NOMO-1 treated with DMSO at 0.1 percent for 48 hours (cell line): ENCODE measurements around the gene TBX10.
"Not testable (repeated sequence)": the region's sequence is repeated elsewhere in the genome, so short reads cannot be mapped to it uniquely, and the experiment has no call there.

Experiments
- DNase-seq: peaks from one replicate; lab custom pipeline; 2025; ENCODE audit not compliant: unreplicated experiment; lab: John Stamatoyannopoulos, UW

The TBX10 gene

DNA sequence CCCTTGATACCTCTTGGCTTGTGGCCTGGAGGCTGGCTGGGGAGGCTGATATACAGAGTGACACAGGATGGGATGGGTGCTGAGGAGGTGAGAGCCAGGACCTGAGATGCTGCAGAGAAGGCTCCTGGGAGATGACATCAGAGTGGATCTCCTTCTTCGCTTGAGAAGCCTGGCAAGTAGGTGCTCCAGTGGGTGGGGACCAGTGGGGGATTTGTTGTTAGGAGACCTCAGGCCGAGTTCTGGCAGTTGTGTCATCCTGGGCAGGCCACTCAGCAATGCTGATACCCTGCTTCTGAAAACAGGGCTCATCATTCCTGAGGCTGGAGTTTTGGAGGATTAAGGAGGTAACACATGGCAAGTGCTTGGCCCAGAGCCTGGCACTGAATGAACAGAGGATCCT is 34.7 kb downstream of the TBX10 start:
- no peak for DNase-seq

DNA sequence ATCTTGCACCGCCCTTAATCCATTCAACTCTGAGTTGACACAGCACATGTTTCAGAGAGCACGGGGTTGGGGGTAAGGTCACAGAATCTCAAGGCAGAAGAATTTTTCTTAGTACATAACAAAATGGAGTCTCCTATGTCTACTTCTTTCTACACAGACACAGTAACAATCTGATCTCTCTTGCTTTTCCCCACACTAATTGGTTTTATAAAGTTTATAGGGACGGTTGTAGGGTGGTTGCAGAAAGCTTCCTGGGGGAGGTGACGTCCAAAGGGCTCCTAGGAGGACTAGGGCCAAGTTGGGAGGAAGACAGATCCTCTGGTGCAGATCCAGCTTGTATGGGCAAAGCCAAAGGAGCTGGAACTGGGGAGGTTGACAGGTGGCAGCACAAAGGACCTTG is 35.4 kb downstream of the TBX10 start:
- not testable (repeated sequence) for DNase-seq

DNA sequence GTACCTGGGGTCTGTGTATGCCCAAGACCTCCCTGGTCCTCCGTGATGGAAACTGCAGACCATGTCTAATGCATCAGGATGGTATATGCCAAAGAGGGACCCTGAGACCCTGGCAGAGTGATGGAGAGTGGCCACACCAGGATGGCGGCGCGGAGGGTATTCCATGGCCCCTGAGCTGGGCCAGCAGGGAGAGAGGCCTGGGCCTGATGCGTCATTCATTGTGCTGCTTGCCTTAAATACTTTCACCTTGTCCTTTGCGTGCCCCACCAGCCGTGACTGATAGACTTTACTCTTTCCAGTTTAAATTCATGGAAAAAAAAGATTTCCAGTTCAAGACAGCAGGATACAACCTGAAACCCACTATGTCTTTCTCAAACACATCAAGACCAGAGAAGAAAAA is 38.5 kb downstream of the TBX10 start:
- DNase-seq, result no peak

DNA sequence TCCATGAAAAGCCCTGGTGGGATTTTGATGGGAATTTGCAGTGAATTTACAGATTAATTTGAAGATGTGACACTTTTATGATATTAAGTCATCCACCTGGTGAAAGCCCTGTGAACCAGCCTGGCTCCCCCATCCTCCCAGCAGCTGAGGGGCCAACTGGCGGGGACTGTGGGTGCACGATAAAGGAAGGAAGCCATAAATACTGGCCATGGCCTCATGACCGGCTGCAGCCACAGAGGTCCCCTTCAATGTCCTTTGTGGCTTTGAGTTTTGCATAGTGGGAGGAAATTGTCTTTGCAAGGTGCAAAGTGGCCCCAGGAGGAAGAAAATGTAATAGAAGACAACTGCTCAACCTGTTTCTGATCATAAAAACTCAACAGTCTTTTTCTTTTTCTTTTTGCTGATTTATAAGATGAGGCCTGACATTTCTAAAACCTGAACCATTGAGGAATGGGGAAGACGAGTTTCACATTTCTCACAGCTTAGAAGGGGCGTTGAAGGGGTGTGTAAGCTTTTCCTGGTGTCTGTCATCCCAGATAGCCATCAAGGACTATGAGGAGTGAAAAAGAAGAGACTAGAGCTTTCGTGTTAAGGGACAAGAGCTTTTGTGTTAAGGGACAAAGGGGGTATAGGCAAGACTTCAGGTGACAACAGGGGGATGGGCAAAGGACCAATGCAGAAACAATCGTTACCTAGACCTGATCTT is 39.1 kb downstream of the TBX10 start:
- DNase-seq, result peak; percentile 91

DNA sequence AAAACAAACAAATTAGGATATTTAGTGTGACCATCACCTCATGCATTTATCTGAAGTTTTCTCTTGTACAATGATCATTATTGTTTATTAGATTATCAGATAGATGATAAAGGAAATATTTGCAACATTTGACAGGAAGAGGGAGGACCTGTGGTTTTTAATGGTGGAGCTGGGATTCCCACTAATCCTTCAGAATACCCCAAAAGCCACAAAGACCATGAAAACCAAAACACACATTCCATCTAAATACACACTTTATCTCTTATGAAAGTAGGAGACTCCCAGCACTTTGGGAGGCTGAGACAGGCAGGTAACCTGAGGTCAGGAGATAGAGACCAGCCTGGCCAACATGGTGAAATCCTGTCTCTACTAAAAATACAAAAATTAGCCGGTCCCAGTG is 40.4 kb downstream of the TBX10 start:
- no peak for DNase-seq

DNA sequence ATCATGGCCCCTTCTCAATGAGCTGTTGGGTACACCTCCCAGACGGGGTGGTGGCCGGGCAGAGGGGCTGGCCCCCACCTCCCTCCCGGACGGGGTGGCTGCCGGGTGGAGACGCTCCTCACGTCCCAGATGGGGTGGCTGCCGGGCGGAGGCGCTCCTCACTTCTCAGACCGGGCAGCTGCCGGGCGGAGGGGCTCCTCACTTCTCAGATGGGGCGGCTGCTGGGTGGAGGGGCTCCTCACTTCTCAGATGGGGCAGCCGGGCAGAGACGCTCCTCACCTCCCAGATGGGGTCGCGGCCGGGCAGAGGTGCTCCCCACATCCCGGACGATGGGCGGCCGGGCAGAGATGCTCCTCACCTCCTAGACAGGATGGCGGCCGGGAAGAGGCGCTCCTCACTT is 41.6 kb downstream of the TBX10 start:
- DNase-seq, result not testable (repeated sequence)

DNA sequence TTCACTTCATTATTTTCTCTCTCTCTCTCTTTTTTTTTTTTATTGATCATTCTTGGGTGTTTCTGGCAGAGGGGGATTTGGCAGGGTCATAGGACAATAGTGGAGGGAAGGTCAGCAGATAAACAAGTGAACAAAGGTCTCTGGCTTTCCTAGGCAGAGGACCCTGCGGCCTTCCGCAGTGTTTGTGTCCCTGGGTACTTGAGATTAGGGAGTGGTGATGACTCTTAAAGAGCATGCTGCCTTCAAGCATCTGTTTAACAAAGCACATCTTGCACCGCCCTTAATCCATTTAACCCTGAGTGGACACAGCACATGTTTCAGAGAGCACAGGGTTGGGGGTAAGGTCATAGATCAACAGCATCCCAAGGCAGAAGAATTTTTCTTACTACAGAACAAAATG is 42.1 kb downstream of the TBX10 start:
- DNase-seq, result not testable (repeated sequence)

DNA sequence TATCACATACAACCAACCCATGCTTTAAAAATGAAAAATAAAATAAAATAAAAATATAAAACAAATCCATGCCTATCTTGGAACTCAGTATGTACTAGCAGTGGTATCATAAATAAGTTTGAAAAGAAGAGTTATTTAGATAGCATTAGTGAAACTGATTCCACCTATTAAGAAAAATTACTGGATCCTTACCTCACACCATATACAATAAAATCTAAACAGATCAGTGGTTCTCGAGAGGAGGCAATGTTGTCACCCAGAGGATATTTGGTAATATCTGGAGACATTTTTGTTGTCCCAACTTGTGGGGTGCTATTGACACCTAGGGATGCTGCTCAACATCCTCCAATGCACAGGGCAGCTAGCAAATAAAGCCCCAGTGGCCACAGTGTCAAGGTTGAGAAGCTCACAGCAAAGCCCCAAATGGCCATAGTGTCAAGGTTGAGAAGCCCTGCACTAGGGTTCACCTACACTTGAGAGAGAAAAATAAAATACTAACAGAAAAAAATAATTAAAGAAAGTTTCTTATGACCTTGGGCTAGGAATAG is 42.7 kb downstream of the TBX10 start:
- DNase-seq, result no peak

DNA sequence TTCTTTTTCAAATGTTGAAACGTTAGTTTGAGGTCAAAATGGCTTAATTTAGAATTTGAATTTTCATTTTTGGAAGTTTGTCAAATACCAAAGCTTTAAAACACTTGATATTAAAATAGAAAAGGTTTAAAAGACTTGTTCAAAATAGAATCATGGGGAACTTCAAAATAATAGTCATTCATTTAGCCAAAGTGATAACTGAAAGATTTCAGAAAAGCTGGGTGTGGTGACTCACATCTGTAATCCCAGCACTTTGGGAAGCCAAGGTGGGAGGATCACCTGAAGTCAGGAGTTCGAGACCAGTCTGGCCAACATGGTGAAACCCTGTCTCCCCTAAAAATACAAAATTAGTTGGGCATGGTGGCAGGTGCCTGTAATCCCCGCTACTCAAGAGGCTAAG is 45.1 kb downstream of the TBX10 start:
- DNase-seq, result no peak

DNA sequence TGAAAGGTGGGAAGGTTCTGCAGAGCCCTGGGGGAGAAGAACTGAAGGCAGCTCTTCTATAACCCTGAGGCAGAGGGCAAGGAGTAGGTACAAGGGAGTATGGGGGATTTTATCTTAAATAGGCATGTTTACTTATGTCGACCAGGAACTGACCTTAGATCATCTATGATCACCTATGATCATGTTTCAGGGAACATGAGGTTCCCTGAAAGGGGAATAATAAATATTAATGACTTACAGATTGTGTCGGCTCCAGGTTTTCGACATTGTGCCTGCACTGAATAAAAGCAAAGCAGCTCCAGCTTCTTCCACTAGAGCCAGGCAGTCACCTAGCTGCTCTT is 46.0 kb downstream of the TBX10 start:
- DNase-seq, result no peak

DNA sequence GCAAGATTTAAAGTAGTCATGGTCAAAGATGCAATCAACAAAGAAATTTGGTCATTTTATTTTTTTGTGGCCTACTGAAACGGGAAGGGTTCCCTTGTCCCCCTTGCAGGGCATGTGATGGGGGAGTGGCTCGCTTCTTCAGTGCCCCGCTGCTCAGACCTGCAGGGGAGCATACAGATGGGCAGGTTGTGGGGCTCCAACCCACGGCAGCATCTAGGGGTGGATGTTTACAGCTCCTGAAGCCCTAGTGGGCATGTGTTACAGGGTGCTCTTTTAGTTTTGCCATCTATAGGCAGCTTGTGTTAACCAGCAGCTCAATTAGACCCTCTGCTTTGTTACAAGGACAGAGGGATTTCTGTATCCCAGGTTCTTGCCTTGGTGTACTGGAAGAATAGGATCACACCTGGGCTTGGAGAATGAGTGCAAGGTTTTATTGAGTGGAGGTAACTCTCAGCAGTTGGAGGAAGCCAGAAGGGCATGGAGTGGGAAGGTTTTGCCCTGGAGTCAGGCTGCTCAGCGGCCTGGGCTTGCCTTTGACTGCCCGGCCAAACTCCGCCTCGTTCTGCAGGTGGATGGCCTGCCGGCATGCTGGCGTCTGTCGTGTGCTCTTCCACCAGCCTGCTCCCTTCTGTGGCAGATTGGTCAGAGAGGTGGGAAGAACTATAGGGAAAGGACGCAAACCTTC is 46.5 kb downstream of the TBX10 start:
- no peak for DNase-seq

DNA sequence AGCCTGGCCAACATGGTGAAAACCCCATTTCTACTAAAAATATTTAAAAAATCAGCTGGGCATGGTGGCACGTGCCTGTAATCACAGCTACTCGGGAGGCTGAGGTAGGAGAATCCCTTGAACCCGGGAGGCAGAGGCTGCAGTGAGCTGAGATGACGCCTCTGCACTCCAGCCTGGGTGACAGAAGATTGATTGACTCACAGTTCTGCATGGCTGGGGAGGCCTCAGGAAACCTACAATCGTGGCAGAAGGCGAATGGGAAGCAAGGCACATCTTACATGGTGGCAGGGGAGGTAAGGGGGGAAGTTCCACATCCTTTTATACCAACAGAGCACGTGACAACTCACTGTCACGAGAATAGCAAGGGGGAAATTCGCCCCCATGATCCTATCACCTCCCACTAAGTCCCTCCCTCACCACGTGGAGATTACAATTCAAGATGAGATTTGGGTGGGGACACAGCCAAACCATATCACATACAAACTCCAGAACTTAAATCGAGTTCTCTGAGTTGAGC is 50.6 kb downstream of the TBX10 start:
- DNase-seq, result not testable (repeated sequence)

DNA sequence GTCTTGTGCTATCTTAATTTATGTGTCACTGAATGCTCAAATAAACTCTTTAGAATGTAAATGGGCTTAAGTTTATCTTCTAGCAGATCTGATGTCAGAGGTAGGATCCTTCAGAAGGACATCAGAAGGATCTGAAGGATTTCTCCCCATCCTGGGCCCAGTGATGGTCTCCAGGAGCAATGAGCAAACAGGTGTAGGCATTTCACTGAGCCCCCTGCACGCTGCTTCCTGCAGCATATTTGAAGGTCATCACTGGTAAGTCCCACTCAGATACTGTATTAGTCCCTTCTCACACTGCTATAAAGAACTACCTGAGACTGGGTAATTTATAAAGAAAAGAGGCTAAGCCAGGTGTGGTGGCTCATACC is 51.4 kb downstream of the TBX10 start:
- no peak for DNase-seq

DNA sequence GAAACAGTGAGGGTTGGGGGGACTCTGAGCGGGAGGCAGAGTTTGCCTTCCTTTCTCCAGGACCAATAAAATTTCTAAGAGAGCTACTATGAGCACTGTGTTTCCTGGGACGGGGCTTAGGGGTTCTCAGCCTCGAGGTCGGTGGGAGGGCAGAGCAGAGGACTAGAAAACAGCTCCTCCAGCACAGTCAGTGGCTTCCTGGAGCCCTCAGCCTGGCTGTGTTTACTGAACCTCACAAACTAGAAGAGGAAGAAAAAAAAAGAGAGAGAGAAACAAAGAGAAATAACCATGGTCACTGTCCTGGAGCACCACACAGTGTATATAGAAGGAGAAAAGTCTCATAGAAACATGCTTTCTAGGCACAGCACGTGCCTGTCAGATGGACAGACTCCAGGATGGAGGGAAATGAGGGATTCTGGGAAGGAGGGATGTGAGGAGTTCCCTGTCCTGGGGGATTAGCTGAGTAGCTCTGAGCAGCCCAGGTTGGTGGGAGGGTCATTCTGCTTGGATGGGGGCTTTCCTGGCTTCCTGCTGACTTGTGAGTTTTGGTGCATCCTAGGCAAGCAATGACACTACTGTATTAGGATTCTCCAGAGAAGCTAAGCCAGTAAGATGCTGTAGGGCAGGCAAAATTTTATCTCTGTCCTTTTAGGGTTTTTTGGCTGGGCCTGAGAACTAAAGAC is 52.9 kb downstream of the TBX10 start:
- no peak for DNase-seq

DNA sequence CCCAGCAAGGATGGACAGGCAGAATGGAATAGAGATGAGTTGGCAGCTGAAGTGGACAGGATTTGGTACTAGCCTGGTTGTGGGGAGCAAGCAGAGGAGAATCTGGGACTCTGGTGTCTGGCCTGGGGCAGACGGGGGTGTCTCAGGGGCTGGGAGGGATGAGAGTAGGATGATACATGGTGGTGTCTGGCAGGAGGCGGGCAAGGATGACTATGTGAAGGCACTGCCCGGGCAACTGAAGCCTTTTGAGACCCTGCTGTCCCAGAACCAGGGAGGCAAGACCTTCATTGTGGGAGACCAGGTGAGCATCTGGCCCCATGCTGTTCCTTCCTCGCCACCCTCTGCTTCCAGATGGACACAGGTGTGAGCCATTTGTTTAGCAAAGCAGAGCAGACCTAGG is 53.7 kb downstream of the TBX10 start:
- DNase-seq, result no peak

DNA sequence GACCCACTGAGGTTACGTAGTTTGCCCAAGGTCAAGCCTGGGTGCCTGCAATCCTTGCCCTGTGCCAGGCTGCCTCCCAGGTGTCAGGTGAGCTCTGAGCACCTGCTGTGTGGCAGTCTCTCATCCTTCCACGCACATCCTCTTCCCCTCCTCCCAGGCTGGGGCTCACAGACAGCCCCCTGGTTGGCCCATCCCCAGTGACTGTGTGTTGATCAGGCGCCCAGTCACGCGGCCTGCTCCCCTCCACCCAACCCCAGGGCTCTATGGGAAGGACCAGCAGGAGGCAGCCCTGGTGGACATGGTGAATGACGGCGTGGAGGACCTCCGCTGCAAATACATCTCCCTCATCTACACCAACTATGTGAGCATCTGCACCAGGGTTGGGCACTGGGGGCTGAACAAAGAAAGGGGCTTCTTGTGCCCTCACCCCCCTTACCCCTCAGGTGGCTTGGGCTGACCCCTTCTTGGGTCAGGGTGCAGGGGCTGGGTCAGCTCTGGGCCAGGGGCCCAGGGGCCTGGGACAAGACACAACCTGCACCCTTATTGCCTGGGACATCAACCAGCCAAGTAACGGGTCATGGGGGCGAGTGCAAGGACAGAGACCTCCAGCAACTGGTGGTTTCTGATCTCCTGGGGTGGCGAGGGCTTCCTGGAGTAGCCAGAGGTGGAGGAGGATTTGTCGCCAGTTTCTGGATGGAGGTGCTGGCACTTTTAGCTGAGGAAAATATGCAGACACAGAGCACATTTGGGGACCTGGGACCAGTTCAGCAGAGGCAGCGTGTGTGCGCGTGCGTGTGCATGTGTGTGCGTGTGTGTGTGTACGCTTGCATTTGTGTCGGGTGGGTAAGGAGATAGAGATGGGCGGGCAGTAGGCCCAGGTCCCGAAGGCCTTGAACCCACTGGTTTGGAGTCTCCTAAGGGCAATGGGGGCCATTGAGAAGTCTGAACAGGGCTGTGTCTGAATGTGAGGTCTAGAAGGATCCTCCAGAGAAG is 54.4 kb downstream of the TBX10 start:
- DNase-seq, result no peak

DNA sequence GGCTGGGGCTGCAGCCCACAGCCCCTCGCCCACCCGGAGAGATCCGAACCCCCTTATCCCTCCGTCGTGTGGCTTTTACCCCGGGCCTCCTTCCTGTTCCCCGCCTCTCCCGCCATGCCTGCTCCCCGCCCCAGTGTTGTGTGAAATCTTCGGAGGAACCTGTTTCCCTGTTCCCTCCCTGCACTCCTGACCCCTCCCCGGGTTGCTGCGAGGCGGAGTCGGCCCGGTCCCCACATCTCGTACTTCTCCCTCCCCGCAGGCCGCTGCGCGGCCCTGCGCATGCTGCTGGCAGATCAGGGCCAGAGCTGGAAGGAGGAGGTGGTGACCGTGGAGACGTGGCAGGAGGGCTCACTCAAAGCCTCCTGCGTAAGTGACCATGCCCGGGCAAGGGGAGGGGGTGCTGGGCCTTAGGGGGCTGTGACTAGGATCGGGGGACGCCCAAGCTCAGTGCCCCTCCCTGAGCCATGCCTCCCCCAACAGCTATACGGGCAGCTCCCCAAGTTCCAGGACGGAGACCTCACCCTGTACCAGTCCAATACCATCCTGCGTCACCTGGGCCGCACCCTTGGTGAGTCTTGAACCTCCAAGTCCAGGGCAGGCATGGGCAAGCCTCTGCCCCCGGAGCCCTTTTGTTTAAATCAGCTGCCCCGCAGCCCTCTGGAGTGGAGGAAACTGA is 55.2 kb downstream of the TBX10 start:
- DNase-seq, result peak; percentile 71

DNA sequence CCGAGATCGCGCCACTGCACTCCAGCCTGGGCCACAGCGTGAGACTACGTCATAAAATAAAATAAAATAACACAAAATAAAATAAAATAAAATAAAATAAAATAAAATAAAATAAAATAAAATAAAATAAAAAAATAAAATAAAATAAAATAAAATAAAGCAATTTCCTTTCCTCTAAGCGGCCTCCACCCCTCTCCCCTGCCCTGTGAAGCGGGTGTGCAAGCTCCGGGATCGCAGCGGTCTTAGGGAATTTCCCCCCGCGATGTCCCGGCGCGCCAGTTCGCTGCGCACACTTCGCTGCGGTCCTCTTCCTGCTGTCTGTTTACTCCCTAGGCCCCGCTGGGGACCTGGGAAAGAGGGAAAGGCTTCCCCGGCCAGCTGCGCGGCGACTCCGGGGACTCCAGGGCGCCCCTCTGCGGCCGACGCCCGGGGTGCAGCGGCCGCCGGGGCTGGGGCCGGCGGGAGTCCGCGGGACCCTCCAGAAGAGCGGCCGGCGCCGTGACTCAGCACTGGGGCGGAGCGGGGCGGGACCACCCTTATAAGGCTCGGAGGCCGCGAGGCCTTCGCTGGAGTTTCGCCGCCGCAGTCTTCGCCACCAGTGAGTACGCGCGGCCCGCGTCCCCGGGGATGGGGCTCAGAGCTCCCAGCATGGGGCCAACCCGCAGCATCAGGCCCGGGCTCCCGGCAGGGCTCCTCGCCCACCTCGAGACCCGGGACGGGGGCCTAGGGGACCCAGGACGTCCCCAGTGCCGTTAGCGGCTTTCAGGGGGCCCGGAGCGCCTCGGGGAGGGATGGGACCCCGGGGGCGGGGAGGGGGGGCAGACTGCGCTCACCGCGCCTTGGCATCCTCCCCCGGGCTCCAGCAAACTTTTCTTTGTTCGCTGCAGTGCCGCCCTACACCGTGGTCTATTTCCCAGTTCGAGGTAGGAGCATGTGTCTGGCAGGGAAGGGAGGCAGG is 56.0 kb downstream of the TBX10 start, which contains the start of gene GSTP1:
Gene GSTP1, plus strand, starts transcription at position 566 of the 958 bp plus-strand sequence. Its CDS starts 32 bp downstream, at position 598.
- peak; percentile 88 for DNase-seq

DNA sequence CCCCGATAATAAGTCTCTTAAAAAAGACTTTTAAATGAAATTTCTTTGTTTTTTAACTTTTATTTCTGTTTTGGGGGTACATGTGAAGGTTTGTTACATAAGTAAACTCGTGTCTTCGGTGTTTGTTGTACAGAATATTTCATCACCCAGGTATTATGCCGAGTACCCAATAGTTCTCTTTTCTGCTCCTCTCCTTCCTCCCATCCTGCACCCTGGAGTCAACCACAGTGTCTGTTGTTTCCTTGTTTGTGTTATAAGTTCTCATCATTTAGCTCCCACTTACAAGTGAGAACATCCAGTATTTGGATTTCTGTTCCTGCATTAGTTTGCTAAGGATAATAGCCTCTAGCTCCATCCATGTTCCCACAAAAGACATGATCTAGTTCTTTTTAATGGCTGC is 57.6 kb downstream of the TBX10 start:
- no peak for DNase-seq
